ENCODE data around the gene DIPK1A. TPM values are rescaled to one million over a fixed set of nuclear protein-coding genes. Genes with fewer than 3 reads are reported as not detected.

DIPK1A gene
- total RNA-seq, 1 experiment from 2014 or later: 1.0 TPM

Other genes starting within 250 kb of the DIPK1A start
- gene EVI5, start 176.4 kb downstream of the DIPK1A start, total RNA-seq (2014; rRNA removed): 38.2 and 65.5 TPM in 2 replicates
- 1,246 and 1,285 TPM in 2 replicates for gene RPL5, start 129.4 kb downstream of the DIPK1A start, total RNA-seq (2014; rRNA removed)
- 15.3 and 25.3 TPM in 2 replicates for gene MTF2, start 117.8 kb upstream of the DIPK1A start, total RNA-seq (2014; rRNA removed)
- gene TMED5, start 219.0 kb upstream of the DIPK1A start, total RNA-seq (2014; rRNA removed): 51.6 and 59.2 TPM in 2 replicates
- 8.8 and 18.9 TPM in 2 replicates for gene CCDC18, start 219.3 kb upstream of the DIPK1A start, total RNA-seq (2014; rRNA removed)